Measurements from ENCODE around the gene RASGEF1B. TPM values are rescaled to one million over a fixed set of nuclear protein-coding genes. Genes with fewer than 3 reads are reported as not detected.

The RASGEF1B gene
- total RNA-seq, 2 experiments from 2014 or later: 8.0 to 8.2 TPM

GRCh38 chr4:81376720-81377119 is 95.0 kb downstream of the RASGEF1B start:
- H3K9me3 Mint-ChIP-seq: no peaks in the 10 kb centered on the region
- POLR2A ChIA-PET: no interaction called here
- H3K27me3 Mint-ChIP-seq: peaks cover 20% of the 10 kb centered on the region
- no peak overlapping the region for H3K4me3 Mint-ChIP-seq
- no peaks in the 10 kb centered on the region for H3K36me3 Mint-ChIP-seq
- H3K4me1 Mint-ChIP-seq: no peaks in the 10 kb centered on the region
- ATAC-seq (ENCODE audit: low read depth) (no peak), DNase-seq (no peak)
- no peak overlapping the region for H3K27ac Mint-ChIP-seq

All from activated naive CD8-positive, alpha-beta T cell treated with anti-CD3 and anti-CD28 coated beads, Interleukin-2, amount 10 ng/mL, durations not matched to agents 7 days and 5 days (primary cell).